Panc1 (cell line): Measurements from ENCODE around the gene KCNQ1OT1. TPM values are rescaled to one million over a fixed set of nuclear protein-coding genes. Genes with fewer than 3 reads are reported as not detected.

ENCODE experiments used
- ATAC-seq: fragments of 200-7000 bp; cut with Tn5 transposase; 2 replicates; pipeline ENCODE4 v1.9.1; 2020; ENCODE audit warnings: mild to moderate bottlenecking, moderate library complexity
- BruUV-seq: library from RNA; stranded (reverse); fragments of 400-500 nt; replicated peaks from 2 replicates; lab custom pipeline; 2021; lab: Mats Ljungman, UMichigan
- CTCF ChIA-PET: fragments of 300-600 bp; sonication (Branson Sonifier 250); formaldehyde crosslinking; loops from one replicate; lab custom pipeline; 2022; ENCODE audit warnings: antibody characterized with exemption; lab: Charles Lee
- POLR2A ChIA-PET: fragments of 300-600 bp; sonication (Branson Sonifier 250); formaldehyde crosslinking; loops from one replicate; lab custom pipeline; 2022; ENCODE audit warnings: antibody characterized with exemption; lab: Charles Lee
- DNase-seq: peaks from one replicate; pipeline ENCODE4 v3.0.0-alpha.2; 2010; ENCODE audit warnings: low read depth, low spot score
- H3K27ac ChIP-seq: 2 replicates; pipeline ENCODE4 v1.5.1; 2011; ENCODE audit warnings: mild to moderate bottlenecking, low read length, inconsistent platforms
- H3K27me3 ChIP-seq: fragments of 200-500 bp; sonication (Bioruptor generic); 2 replicates; pipeline ENCODE4 v1.6.0; 2014; ENCODE audit warnings: low read length, inconsistent platforms; ENCODE audit not compliant: control insufficient read depth, insufficient read depth
- H3K36me3 ChIP-seq: fragments of 200-500 bp; sonication (Bioruptor generic); 2 replicates; pipeline ENCODE4 v1.5.1; 2014; ENCODE audit warnings: inconsistent platforms, mild to moderate bottlenecking, low read length, moderate library complexity; ENCODE audit not compliant: control insufficient read depth, insufficient read depth
- H3K4me1 ChIP-seq: 2 replicates; pipeline ENCODE4 v1.5.1; 2011; ENCODE audit warnings: inconsistent platforms, mild to moderate bottlenecking, low read length, moderate library complexity; ENCODE audit not compliant: control insufficient read depth, insufficient read depth
- H3K4me3 ChIP-seq, 2 experiments: 2 replicates each; pipeline ENCODE4 v1.5.1; 2011 to 2012; ENCODE audit warnings: low read depth in 2 of 2, low read length in 2 of 2, mild to moderate bottlenecking in 2 of 2, inconsistent platforms in 1 of 2, moderate library complexity in 1 of 2
- H3K9me3 ChIP-seq: fragments of 200-500 bp; sonication (Bioruptor generic); 2 replicates; pipeline ENCODE4 v1.5.1; 2014; ENCODE audit warnings: low read depth, mild to moderate bottlenecking, inconsistent platforms, low read length, moderate library complexity; ENCODE audit not compliant: control insufficient read depth, insufficient read depth
- POLR2AphosphoS5 ChIP-seq: IDR thresholded peaks from 2 replicates; pipeline ENCODE4 v1.6.1; 2012; ENCODE audit warnings: mild to moderate bottlenecking, low read depth, low read length, moderate library complexity
- SIN3A ChIP-seq: IDR thresholded peaks from 2 replicates; pipeline ENCODE4 v1.6.1; 2012; ENCODE audit warnings: low read depth, mild to moderate bottlenecking, low read length, moderate library complexity, borderline replicate concordance; ENCODE audit not compliant: insufficient read depth
- TCF7L2 ChIP-seq: IDR thresholded peaks from 2 replicates; pipeline ENCODE4 v1.6.1; 2011; ENCODE audit warnings: mild to moderate bottlenecking, low read depth, low read length, inconsistent platforms
- in situ Hi-C: cut with HindIII; loops from 2 replicates; pipeline ENCODE4 v1.10.0; 2016; ENCODE audit warnings: low sequenced_read_pairs, low pct_unique_long_range_greater_than_20kb
- intact Hi-C: fragments of 100-400 bp; cut with micrococcal nuclease; formaldehyde crosslinking; loops from one replicate; pipeline ENCODE4 v1.10.0; 2022; ENCODE audit not compliant: unreplicated experiment
- total RNA-seq: library from RNA; stranded (reverse); gene quantifications from one replicate; pipeline ENCODE4 v1.2.1, GENCODE V29; 2021; ENCODE audit not compliant: unreplicated experiment
- TF ChIP-seq, protein P1 (sequence below): fragments of 450-650 bp; IDR thresholded peaks from 2 replicates; pipeline ENCODE4 v1.5.1; 2017; ENCODE audit warnings: mild to moderate bottlenecking
- TF ChIP-seq, protein P2 (sequence below), 2 experiments: IDR thresholded peaks; 2 replicates each; pipeline ENCODE4 v1.6.1; 2011 to 2012; ENCODE audit warnings: low read depth in 2 of 2, control low read depth in 1 of 2, low read length in 1 of 2, mild to moderate bottlenecking in 1 of 2, moderate library complexity in 1 of 2; ENCODE audit not compliant: insufficient read depth in 1 of 2

KCNQ1OT1 gene
- total RNA-seq, 1 experiment from 2014 or later: 1.3 TPM

DNA sequence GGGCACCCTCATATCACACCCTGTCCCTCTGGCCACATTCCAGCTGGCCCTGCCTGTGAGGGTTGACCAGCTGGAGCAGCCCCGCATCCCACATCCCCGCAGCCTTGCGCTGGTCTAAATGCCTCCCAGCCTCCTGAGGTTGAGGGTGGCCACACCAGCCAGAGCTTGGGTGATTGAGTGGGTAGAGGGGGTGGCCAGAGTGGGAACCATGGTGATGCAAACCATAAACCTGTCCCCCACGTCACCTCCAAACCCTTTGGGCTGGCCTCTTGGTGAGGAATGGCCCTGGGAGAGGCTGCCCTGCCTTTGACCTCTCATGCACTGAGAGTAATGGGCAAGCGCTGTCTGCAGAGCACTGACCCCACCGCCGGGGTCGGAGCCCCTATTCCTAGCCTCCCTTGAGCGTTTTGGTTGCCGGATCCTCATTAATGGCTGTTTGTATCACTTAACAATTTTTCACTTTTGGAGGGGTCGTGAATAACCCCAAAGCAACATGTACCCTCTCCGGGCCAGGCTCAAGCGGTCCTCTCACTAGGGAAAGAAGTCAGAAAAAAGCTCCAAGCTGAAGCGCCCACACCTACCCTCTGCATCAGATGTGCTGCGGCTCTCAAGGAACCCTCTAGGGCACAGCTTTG lies 16.0 kb upstream of the KCNQ1OT1 start:
- no peaks in the 10 kb centered on the region for H3K4me1 ChIP-seq
- H3K27me3 ChIP-seq: no peaks in the 10 kb centered on the region
- in situ Hi-C loops: no loop called here

DNA sequence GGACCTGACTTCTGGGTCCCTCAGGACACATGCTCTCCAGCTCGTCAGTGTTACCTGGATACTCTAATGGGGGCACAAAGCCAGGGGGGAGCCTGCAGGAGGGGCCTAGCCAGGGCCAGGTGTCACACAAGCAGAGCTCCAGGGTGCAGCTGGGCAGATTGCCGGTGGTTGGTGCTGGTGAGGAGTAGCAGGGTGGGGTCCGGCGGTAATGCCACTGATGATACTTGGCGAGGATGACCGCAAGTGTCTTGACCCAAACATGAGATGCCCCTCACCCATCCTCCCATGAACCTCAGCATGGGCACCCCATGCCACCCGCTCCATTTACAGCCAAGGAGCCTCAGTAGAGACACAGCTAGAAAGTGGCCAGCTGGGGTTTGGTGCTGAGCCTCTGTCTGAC lies 15.1 kb upstream of the KCNQ1OT1 start:
- no peak overlapping the region for H3K27ac ChIP-seq
- POLR2A ChIA-PET: no interaction called here
- ATAC-seq: no peak
- in situ Hi-C loops (no loop called here), intact Hi-C loops (no loop called here)
- H3K4me3 ChIP-seq: no peak overlapping the region
- no peaks in the 10 kb centered on the region for H3K36me3 ChIP-seq
- TF ChIP-seq, protein P1, sequence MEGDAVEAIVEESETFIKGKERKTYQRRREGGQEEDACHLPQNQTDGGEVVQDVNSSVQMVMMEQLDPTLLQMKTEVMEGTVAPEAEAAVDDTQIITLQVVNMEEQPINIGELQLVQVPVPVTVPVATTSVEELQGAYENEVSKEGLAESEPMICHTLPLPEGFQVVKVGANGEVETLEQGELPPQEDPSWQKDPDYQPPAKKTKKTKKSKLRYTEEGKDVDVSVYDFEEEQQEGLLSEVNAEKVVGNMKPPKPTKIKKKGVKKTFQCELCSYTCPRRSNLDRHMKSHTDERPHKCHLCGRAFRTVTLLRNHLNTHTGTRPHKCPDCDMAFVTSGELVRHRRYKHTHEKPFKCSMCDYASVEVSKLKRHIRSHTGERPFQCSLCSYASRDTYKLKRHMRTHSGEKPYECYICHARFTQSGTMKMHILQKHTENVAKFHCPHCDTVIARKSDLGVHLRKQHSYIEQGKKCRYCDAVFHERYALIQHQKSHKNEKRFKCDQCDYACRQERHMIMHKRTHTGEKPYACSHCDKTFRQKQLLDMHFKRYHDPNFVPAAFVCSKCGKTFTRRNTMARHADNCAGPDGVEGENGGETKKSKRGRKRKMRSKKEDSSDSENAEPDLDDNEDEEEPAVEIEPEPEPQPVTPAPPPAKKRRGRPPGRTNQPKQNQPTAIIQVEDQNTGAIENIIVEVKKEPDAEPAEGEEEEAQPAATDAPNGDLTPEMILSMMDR: no peak
- TF ChIP-seq, protein P2, sequence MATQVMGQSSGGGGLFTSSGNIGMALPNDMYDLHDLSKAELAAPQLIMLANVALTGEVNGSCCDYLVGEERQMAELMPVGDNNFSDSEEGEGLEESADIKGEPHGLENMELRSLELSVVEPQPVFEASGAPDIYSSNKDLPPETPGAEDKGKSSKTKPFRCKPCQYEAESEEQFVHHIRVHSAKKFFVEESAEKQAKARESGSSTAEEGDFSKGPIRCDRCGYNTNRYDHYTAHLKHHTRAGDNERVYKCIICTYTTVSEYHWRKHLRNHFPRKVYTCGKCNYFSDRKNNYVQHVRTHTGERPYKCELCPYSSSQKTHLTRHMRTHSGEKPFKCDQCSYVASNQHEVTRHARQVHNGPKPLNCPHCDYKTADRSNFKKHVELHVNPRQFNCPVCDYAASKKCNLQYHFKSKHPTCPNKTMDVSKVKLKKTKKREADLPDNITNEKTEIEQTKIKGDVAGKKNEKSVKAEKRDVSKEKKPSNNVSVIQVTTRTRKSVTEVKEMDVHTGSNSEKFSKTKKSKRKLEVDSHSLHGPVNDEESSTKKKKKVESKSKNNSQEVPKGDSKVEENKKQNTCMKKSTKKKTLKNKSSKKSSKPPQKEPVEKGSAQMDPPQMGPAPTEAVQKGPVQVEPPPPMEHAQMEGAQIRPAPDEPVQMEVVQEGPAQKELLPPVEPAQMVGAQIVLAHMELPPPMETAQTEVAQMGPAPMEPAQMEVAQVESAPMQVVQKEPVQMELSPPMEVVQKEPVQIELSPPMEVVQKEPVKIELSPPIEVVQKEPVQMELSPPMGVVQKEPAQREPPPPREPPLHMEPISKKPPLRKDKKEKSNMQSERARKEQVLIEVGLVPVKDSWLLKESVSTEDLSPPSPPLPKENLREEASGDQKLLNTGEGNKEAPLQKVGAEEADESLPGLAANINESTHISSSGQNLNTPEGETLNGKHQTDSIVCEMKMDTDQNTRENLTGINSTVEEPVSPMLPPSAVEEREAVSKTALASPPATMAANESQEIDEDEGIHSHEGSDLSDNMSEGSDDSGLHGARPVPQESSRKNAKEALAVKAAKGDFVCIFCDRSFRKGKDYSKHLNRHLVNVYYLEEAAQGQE (IDR thresholded peaks at IDR 0.05; ENCODE audit: insufficient read depth in 1 of 2, low read depth in 2 of 2, low read length in 1 of 2): no peak
- TF ChIP-seq POLR2AphosphoS5 (no peak), TCF7L2 (no peak), SIN3A (no peak)
- no peaks in the 10 kb centered on the region for H3K9me3 ChIP-seq
- H3K27me3 ChIP-seq: no peaks in the 10 kb centered on the region
- CTCF ChIA-PET: no interaction called here
- H3K4me1 ChIP-seq: no peaks in the 10 kb centered on the region
- DNase-seq: no peak
- no TSS peak for BruUV-seq

More for the DNA sequence above, 16.0 kb upstream of the KCNQ1OT1 start:
- POLR2A ChIA-PET: interaction anchor here (0.5 kb wide), 1 partner anchor 22 kb away, joined by 4 read pairs; no protein-coding TSS in a partner anchor
- H3K36me3 ChIP-seq: no peaks in the 10 kb centered on the region
- no peak overlapping the region for H3K27ac ChIP-seq
- no peak for ATAC-seq
- no peak for DNase-seq
- CTCF ChIA-PET: no interaction called here
- intact Hi-C loops: no loop called here
- BruUV-seq: no TSS peak
- no peak overlapping the region for H3K4me3 ChIP-seq
- H3K9me3 ChIP-seq: no peaks in the 10 kb centered on the region
- TF ChIP-seq, protein P2 (IDR thresholded peaks at IDR 0.05; ENCODE audit: insufficient read depth in 1 of 2, low read depth in 2 of 2, low read length in 1 of 2): no peak
- TF ChIP-seq TCF7L2: no peak
- no peak for TF ChIP-seq SIN3A
- TF ChIP-seq POLR2AphosphoS5: no peak
- TF ChIP-seq, protein P1: no peak
